Stimulated activated CD8-positive, alpha-beta memory T cell treated with anti-CD3 and anti-CD28 coated beads, Interleukin-2, amount 100 ng/mL, for 1 hour (primary cell): ENCODE results near the gene NGFR.
"Not testable (repeated sequence)": the region's sequence is repeated elsewhere in the genome, so short reads cannot be mapped to it uniquely, and the experiment has no call there.

Source experiments
- DNase-seq, 2 donors: peaks; one replicate each; pipeline ENCODE4 v3.0.0-alpha.2; 2020; ENCODE audit warnings: low read depth in 2 of 2

Gene NGFR

DNA sequence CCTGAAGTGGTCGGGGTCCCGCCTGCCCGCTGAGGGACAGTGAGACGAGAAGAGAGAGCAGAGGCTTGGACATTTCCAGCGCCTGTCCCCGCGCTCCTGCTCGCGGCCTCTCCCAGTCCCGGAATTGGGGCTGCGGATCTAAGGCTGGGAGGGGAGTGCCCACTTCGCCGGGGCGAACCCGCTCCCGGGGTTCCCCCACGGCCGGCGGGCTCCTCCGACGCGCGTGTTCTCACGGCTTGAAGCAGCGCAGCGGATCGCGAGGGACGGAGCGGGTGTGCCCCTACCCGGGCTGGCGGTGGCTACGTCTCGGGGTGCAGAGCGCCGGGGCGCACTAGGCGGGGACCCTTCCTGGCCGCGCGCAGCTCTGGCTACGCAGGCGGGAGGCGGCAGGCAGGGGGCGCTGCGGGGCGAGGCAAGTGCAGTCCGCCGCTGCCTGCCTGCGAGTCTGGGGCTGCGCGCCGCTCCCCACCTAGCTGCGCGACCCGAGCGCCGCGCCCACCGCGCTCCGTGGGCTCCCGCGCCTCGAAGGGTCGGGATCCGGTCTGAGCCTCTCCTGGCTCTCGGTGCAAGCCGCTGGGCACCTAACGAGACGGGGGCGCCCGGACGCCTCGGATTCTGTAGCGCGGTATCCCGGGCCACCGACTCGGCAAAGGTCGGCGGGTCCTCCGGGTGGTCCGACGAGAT, 1.2 kb downstream of the NGFR start:
- DNase-seq = peak; percentile 65 to 77

DNA sequence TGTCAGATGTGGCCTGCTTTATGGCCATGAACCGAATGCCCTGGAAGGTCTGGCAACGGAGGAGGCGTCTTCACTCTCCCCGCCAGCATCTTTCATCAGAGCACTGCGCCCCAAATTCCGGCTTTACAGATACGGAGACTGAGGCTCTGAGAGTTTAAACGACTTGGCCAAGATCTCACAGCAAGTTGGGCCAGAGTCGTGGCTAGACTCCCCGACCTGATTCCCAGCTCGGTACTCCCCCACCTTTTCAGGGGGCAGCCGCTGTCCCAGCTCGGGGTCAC, 1.7 kb downstream of the NGFR start:
- no peak for DNase-seq

DNA sequence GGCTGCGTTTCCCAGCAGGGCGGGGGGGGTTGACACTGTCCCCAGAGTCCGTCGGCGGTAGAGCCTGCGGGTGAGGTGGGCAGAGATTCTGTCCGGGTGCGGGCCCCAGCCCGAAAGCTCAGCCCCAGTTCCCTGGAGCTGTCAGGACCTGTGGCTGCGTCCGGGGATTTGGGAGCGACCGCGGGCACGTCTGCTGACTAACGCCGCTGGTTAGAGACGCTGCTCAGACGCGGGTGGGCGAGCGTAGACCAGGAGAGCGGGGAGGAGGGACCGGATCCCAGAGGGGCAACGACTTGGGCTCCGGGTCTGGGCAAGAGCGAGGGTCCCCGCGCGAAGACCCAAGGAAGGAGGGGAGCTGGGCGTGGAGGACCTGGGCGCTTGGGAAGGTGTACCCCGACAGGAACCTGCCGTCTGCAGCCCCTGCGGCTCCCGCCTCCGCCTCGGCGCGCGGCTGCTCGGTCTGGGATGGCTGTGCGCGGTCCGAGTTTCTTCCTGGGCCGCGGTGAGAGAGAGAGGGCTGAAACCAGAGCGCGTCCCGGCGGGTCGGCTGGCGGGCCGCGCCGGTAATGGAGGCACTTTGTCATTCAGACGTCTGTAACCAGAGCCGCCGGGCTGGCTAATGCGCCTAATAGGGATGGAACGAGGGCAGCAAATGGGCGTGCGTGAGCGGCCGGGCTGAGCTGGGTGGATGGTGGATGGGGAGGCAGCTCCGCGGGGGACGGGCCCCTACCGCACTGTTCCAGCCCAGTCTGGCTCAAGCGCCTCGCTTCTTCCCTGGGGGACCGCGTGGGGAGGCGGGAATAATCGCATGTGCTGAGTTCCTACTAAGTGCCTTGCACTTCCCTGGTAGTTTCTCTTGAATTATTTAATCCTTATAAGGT, 2.3 kb downstream of the NGFR start:
- no peak for DNase-seq

DNA sequence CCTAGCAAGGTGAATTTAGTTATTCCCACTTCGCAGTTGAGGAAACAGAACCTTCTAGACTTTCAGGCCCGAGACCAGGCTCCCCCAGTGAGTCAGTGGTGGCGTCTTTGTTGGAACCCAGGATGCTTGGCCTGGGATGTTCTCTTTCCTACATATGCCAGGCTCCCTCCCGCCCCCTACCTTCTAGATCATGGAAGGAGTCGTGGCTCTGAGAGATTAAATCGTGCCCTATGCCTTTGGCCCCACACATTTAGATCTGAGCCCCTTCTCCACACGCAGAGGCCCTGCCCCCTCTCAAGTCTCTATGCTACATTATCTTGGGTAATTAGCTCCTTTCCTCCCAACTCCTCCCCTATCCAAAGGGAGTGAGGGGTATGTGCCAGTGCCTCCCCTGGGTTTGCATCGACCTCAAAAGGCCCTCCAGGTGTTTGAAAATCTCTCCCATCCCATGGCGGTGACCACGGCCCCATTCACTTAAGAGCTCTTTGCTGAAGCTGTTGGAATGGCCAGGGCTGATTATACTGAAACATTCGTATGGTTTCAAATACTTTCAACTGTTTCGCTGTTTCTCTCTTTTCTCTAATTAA, 3.0 kb downstream of the NGFR start:
- DNase-seq = no peak

DNA sequence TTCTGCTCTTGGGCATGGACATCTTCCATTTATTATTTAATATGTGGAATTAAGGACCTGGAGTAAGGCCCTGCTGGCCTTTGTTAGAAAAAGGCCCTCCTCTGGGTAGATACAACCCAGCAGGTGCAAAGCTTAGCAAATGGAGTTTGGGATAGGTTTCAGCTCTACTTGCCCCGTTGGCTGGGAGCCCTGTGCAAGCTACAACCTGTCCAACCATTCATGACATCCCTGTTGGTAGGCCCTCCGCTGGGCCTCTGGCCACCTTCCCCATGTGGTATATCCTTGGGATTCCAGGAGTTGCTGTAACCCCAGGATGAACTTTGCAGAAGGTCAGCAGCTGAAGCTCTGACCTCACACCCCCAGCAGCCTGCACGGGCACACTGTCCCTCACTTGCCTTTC, 6.4 kb downstream of the NGFR start:
- no peak for DNase-seq

DNA sequence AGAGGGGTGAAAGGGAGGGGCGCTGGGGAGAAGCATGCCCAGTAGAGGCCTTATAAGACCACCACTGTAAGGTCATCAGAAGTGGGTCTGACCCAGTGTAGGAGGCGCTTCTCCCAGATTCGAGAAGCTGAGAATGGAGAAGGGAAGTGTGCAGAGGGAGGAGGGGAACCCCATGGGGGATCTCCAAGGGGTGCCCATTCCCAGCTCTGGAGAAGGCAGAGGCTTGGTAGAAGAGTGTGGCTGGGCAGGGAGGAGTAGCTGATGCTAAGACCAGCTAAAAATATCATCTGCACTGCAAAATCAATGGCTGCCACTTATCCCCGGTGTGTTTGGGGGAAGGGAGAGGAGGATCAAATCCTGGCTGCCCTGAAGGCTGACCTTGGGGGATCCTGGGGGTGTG, 7.2 kb downstream of the NGFR start:
- DNase-seq = no peak

DNA sequence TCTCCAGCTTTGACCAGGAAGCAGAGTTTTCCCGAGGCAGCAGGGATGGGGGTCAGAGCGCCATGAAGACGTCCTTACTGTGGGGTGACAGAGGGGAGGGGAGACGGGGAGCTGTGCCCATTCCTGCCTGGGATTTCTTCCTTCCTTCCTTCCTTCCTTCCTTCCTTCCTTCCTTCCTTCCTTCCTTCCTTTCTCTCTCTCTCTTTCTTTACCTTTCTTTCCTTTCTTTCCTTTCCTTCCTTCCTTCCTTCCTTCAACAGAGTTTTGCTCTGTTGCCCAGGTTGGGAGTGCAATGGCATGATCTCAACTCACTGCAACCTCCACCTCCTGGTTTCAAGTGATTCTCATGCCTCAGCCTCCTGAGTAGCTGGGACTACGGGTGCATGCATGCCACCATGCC, 7.6 kb downstream of the NGFR start:
- DNase-seq = not testable (repeated sequence)

DNA sequence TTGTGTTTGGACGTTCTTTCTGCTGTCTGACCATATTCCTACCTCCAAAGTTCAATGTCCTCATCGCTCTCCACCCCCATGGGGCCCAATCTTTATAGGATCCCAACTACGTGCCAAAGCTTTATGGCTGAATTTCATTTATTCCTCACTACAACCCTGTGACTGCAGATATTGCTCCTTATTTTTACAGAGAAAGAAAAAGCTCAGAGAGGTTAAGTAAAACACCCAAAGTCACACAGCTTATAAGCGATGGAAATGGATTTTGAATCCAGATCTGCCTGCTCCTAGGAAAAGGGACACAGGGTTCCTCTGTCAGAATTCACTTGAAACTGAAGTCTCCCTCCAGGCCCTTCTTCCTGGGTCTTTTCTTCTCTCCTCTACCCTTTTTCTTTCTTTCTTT, 9.3 kb downstream of the NGFR start:
- DNase-seq = no peak

DNA sequence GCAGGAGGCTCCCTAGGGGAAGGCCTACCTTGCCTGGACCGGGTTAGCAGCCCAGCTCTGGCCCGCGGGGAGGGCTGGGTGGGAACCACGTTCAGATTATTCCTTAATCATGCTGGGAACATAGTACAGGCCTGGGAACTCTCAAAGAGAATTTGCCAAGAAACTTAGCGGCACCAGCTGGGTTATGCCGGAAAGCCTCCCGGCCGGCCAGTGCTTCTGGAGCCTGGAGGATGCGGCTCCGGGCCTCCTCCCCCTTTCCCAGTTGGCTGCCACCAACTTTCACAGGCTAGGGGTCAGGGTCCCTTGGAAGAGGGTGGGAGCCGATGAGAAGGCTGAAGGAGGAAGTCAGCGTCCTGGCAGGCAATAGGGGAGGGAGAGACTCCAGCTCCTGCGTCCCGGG, 10.8 kb downstream of the NGFR start:
- no peak for DNase-seq

DNA sequence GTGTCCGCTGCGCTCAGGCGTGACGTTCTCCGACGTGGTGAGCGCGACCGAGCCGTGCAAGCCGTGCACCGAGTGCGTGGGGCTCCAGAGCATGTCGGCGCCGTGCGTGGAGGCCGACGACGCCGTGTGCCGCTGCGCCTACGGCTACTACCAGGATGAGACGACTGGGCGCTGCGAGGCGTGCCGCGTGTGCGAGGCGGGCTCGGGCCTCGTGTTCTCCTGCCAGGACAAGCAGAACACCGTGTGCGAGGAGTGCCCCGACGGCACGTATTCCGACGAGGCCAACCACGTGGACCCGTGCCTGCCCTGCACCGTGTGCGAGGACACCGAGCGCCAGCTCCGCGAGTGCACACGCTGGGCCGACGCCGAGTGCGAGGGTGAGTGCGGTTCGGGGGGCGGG, 11.2 kb downstream of the NGFR start:
- no peak for DNase-seq

DNA sequence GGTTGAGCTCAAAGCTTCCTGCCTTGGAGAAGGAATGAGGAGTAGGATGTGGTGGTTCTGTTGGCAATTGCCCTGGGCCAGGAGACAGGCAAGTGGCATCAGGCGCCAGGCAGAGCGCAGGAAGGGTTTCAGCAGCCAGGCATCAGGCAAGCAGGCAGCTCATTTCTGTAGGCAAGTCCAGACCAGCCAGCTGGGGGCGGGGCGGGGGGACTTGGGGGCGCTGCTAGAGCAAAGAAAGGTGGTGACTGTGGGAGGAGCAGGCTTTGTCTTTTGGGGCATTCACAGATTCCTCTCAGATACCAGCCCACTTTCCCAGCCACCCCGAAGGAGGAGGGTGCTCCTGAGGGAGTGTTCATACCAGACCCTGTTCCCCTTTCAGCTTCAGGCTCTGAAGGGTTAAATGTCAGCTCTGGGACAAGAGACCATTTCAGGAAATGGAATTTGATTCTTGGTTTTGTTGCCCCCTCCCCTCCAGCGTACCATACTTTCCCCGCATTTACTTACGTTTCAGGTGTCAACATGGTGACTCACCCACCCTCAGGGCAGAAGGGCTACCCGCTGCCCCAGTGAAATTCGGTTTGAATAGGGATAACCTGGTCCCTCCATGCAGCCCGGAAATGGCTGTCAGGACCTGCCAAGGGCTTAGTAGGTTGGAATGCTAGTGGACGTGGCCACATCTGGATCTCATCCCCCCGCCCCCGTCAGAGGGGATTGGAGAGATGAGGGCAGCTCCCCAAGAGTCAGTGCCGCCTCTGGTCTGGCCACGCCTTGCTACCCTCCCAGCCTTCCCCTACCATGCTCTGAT, 13.2 kb downstream of the NGFR start:
- no peak for DNase-seq

DNA sequence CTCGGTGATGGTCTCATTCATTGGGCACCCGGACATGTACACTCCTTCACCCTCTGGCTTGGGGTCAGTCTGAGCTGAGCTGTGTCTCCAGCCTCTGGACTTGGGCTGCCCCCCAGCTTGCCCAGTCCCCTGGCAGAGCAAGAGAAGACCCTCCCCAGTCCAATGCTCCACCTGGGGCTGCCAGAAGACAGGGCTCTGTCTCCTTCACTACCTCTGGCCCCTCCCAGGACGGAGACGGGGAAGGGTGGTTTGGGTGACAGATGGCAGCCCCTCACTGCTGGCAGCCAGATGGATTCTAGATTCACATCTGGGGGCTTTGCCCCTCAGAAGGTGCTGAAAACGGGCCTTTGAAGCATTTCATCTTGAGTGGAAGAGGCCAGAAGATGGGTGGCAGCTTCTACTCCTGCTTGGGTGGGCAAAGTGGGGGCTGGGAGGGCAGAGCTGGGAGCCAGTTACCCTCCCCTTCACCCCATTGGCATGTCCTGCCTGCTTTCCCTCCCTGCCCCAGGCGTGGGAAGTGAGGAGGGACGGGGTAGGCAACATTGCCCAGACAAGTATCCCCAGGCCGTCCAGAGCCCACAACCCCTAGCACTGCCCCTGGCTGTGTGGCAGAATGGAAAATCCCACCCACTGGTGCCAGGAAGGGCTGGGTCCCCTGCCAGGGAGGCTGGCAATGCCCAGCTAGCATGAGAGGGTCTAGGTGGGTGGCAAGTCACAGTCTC, 13.9 kb downstream of the NGFR start:
- DNase-seq = no peak

DNA sequence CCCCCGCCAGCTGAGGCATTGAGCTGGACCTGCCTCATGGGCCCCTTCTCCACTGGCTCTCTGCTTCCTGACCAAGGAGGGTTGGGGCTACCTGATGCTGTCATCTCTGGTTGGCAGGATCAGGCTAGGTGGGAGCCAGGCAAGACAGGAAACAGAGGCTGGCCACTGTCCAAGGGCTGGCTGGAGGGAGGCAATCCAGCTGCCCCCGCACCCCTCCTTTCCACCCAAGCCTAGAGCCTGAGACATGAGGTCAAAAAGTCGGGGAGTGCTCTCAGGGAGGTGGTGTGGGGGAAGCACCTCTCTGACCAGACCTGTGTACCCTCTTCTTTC, 14.5 kb downstream of the NGFR start:
- DNase-seq = no peak

DNA sequence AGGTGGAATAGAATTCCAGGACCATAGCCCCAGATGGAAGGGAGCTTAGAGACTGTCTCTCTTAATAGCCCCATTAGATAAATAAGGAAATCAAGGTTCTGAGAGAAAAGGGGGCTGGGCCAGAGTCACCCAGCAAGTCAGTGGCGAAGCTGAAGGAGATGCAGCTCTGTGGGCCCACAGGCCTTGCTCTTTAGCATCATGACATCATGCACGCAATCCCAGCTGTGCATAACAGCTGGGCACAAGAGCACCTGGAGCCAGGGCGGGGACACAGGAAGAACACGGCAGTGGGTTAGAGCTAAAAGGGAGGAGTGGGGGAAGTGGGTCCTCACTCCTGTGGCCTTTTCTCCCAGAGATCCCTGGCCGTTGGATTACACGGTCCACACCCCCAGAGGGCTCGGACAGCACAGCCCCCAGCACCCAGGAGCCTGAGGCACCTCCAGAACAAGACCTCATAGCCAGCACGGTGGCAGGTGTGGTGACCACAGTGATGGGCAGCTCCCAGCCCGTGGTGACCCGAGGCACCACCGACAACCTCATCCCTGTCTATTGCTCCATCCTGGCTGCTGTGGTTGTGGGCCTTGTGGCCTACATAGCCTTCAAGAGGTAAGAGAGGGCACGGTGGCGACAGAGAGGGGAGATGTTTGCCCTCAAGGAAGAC, 15.1 kb downstream of the NGFR start:
- DNase-seq = no peak

DNA sequence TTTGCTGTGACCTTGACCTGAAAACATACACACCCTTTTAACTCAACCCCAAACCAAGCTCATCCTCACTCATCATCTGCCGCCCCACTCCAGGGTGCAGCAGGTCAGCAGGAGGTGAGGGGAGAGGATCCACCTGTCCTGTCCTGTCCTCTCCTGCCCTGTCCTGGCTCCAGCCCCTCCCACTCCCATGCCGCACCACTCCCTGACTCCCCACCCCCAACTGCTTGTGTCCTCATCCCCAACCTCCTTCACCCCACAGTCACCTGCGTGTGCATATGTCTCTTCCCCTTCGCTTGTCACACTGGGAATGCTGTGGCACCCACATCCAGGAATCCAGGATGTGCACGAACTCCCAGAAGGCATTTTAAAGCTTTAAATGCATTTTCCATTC, 15.6 kb downstream of the NGFR start:
- no peak for DNase-seq

DNA sequence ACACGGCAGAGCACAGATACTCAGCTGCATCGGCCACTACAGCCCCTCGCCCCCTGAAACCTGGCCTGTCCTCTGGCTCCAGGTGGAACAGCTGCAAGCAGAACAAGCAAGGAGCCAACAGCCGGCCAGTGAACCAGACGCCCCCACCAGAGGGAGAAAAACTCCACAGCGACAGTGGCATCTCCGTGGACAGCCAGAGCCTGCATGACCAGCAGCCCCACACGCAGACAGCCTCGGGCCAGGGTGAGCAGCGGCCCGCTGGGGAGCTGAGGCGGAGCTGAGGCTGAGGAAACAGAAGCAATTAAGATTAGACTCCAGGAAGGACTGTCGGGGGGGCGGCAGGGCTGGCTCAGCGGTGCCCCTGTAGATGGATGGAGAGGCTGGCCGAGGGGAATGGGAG, 16.7 kb downstream of the NGFR start:
- DNase-seq = no peak

DNA sequence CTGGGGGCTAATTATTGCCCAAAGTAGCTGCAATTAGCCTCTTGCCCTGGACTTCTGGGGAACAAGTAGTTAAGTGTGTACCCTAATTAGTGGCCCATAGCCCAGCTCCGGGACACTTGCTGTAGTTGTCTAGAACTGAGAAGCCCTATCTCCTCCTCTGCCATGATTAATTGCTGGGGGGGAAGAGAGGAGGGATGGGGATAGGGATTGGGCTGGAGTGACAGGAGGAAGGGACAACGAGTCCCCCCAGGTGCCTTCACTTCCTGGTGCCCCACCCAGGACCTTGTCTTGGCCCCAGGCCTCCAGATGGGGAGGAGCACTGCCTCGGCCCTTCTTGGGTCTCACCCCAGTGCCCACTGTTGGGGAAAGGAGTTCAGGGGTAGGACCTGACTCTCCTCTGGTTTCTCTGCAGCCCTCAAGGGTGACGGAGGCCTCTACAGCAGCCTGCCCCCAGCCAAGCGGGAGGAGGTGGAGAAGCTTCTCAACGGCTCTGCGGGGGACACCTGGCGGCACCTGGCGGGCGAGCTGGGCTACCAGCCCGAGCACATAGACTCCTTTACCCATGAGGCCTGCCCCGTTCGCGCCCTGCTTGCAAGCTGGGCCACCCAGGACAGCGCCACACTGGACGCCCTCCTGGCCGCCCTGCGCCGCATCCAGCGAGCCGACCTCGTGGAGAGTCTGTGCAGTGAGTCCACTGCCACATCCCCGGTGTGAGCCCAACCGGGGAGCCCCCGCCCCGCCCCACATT, 17.4 kb downstream of the NGFR start:
- DNase-seq = no peak

DNA sequence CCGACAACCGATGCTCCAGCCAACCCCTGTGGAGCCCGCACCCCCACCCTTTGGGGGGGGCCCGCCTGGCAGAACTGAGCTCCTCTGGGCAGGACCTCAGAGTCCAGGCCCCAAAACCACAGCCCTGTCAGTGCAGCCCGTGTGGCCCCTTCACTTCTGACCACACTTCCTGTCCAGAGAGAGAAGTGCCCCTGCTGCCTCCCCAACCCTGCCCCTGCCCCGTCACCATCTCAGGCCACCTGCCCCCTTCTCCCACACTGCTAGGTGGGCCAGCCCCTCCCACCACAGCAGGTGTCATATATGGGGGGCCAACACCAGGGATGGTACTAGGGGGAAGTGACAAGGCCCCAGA, 17.9 kb downstream of the NGFR start:
- DNase-seq = no peak

DNA sequence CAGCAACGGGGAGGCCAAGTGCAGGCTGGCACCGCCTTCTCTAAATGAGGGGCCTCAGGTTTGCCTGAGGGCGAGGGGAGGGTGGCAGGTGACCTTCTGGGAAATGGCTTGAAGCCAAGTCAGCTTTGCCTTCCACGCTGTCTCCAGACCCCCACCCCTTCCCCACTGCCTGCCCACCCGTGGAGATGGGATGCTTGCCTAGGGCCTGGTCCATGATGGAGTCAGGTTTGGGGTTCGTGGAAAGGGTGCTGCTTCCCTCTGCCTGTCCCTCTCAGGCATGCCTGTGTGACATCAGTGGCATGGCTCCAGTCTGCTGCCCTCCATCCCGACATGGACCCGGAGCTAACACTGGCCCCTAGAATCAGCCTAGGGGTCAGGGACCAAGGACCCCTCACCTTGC, 18.5 kb downstream of the NGFR start:
- no peak for DNase-seq

DNA sequence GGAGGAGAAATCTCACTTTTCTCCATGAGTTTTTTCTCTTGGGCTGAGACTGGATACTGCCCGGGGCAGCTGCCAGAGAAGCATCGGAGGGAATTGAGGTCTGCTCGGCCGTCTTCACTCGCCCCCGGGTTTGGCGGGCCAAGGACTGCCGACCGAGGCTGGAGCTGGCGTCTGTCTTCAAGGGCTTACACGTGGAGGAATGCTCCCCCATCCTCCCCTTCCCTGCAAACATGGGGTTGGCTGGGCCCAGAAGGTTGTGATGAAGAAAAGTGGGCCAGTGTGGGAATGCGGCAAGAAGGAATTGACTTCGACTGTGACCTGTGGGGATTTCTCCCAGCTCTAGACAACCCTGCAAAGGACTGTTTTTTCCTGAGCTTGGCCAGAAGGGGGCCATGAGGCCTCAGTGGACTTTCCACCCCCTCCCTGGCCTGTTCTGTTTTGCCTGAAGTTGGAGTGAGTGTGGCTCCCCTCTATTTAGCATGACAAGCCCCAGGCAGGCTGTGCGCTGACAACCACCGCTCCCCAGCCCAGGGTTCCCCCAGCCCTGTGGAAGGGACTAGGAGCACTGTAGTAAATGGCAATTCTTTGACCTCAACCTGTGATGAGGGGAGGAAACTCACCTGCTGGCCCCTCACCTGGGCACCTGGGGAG, 19.1 kb downstream of the NGFR start:
- no peak for DNase-seq
